H1 (cell line): Measurements from ENCODE around the gene STARD6. TPM values are rescaled to one million over a fixed set of nuclear protein-coding genes. Genes with fewer than 3 reads are reported as not detected.

Source experiments
- CTCF ChIA-PET: fragments of 300-600 bp; sonication (Branson Sonifier 250); formaldehyde crosslinking; loops from one replicate; lab custom pipeline; 2021; ENCODE audit not compliant: partially characterized antibody; lab: Charles Lee
- POLR2A ChIA-PET: fragments of 300-600 bp; sonication (Branson Sonifier 250); formaldehyde crosslinking; loops from one replicate; lab custom pipeline; 2021; ENCODE audit warnings: inconsistent platforms; ENCODE audit not compliant: partially characterized antibody; lab: Charles Lee
- DNase-seq, 2 experiments: peaks; one replicate each; pipeline versions ENCODE4 v3.0.0 to v3.0.0-alpha.2; 2010 to 2022; ENCODE audit warnings: low spot score in 2 of 2, low read depth in 1 of 2, mixed read lengths in 1 of 2
- FAIRE-seq: peaks from 2 replicates; lab custom pipeline; 2011; peaks lifted over from hg19 to GRCh38; lab: Jason Lieb, UNC
- H2AFZ ChIP-seq: 2 replicates; pipeline ENCODE4 v1.8.1; 2012; ENCODE audit warnings: low read length, inconsistent platforms
- H2AK5ac ChIP-seq: 2 replicates; pipeline ENCODE4 v1.6.1; 2013; ENCODE audit warnings: low read depth, low read length
- H2BK120ac ChIP-seq: replicated peaks from 2 replicates; pipeline ENCODE3; 2013; ENCODE audit warnings: low read depth, low read length, inconsistent platforms
- H2BK12ac ChIP-seq: 2 replicates; pipeline ENCODE4 v1.6.1; 2013; ENCODE audit warnings: low read depth, low read length
- H2BK15ac ChIP-seq: 2 replicates; pipeline ENCODE4 v1.6.1; 2013; ENCODE audit warnings: low read length
- H2BK20ac ChIP-seq: 2 replicates; pipeline ENCODE4 v1.6.1; 2013; ENCODE audit warnings: low read length
- H2BK5ac ChIP-seq: 2 replicates; pipeline ENCODE4 v1.6.1; 2013; ENCODE audit warnings: low read depth, low read length
- H3K14ac ChIP-seq: 2 replicates; pipeline ENCODE4 v1.6.1; 2013; ENCODE audit warnings: inconsistent platforms; ENCODE audit not compliant: insufficient read length
- H3K18ac ChIP-seq: 2 replicates; pipeline ENCODE4 v1.6.1; 2013; ENCODE audit warnings: low read length; ENCODE audit errors: extremely low read depth
- H3K23ac ChIP-seq: 2 replicates; pipeline ENCODE4 v1.6.1; 2013; ENCODE audit warnings: inconsistent platforms; ENCODE audit not compliant: insufficient read length
- H3K23me2 ChIP-seq: 2 replicates; pipeline ENCODE4 v1.6.1; 2013; ENCODE audit warnings: low read depth, low read length
- H3K27ac ChIP-seq: 2 replicates; pipeline ENCODE4 v1.6.1; 2011; ENCODE audit warnings: low read depth, low read length, inconsistent platforms
- H3K27me3 ChIP-seq, 4 experiments: replicated peaks in 1 of 4; 1 replicate in 1 of 4; 2 replicates in 3 of 4; pipeline versions ENCODE4 v1.6.1 to v1.8.1; 2011 to 2013; ENCODE audit warnings: low read length in 3 of 4, mild to moderate bottlenecking in 3 of 4, inconsistent platforms in 2 of 4, mixed read lengths in 2 of 4, moderate library complexity in 1 of 4; ENCODE audit not compliant: control insufficient read depth in 3 of 4, insufficient read depth in 3 of 4; ENCODE audit errors: extremely low read depth in 1 of 4
- H3K36me3 ChIP-seq, 4 experiments: 2 replicates each; pipeline versions ENCODE4 v1.6.1 to v1.8.1; 2011 to 2013; ENCODE audit warnings: mild to moderate bottlenecking in 4 of 4, low read length in 3 of 4, moderate library complexity in 2 of 4, control low read depth in 1 of 4, inconsistent platforms in 1 of 4; ENCODE audit not compliant: insufficient read depth in 4 of 4, control insufficient read depth in 2 of 4
- H3K4ac ChIP-seq: replicated peaks from 2 replicates; pipeline ENCODE3; 2013; ENCODE audit warnings: low read length, low read depth, mixed read lengths, inconsistent platforms; ENCODE audit not compliant: insufficient read length
- H3K4me1 ChIP-seq, 4 experiments: replicated peaks in 1 of 4; 1 replicate in 1 of 4; 2 replicates in 3 of 4; pipeline versions ENCODE4 v1.6.1 to v1.8.1; 2011 to 2013; ENCODE audit warnings: low read length in 3 of 4, inconsistent platforms in 2 of 4, mixed read lengths in 1 of 4; ENCODE audit not compliant: insufficient read depth in 4 of 4, control insufficient read depth in 3 of 4
- H3K4me2 ChIP-seq, 2 experiments: 2 replicates each; pipeline versions ENCODE4 v1.6.1 to v1.8.1; 2011 to 2013; ENCODE audit warnings: low read depth in 2 of 2, low read length in 2 of 2, control low read depth in 1 of 2, inconsistent platforms in 1 of 2, mild to moderate bottlenecking in 1 of 2; ENCODE audit not compliant: insufficient read depth in 1 of 2
- H3K4me3 ChIP-seq, 4 experiments: fragments of 200-600, 300-600 bp in 1 of 4; sonication (generic), shearing (Covaris generic), sonication (Bioruptor Twin) in 1 of 4; 2 replicates each; pipeline versions ENCODE4 v1.5.1 to v1.8.1; 2011 to 2016; ENCODE audit warnings: low read length in 4 of 4, low read depth in 3 of 4, control low read depth in 2 of 4, inconsistent platforms in 2 of 4, mild to moderate bottlenecking in 2 of 4, mixed read lengths in 1 of 4, moderate library complexity in 1 of 4; ENCODE audit not compliant: insufficient read depth in 2 of 4; ENCODE audit errors: extremely low read depth in 1 of 4
- H3K56ac ChIP-seq: replicated peaks from 2 replicates; pipeline ENCODE3; 2013; ENCODE audit warnings: low read depth, mild to moderate bottlenecking, mixed read lengths, low read length, inconsistent platforms; ENCODE audit not compliant: insufficient read length
- H3K79me1 ChIP-seq: 2 replicates; pipeline ENCODE4 v1.6.1; 2013; ENCODE audit warnings: low read depth, low read length, control low read depth
- H3K79me2 ChIP-seq, 2 experiments: 2 replicates each; pipeline versions ENCODE4 v1.6.1 to v1.8.1; 2012 to 2013; ENCODE audit warnings: low read length in 2 of 2, mild to moderate bottlenecking in 2 of 2, inconsistent platforms in 1 of 2; ENCODE audit not compliant: insufficient read depth in 2 of 2, control insufficient read depth in 1 of 2
- H3K9ac ChIP-seq, 4 experiments: replicated peaks in 1 of 4; 1 replicate in 1 of 4; 2 replicates in 3 of 4; pipeline versions ENCODE4 v1.6.1 to v1.8.1; 2011 to 2013; ENCODE audit warnings: low read depth in 3 of 4, low read length in 3 of 4, control low read depth in 2 of 4, mild to moderate bottlenecking in 2 of 4, moderate library complexity in 2 of 4, inconsistent platforms in 1 of 4; ENCODE audit errors: extremely low read depth in 1 of 4
- H3K9me3 ChIP-seq, 2 experiments: 2 replicates each; pipeline versions ENCODE4 v1.6.1 to v1.8.1; 2012 to 2013; ENCODE audit warnings: mild to moderate bottlenecking in 2 of 2, moderate library complexity in 2 of 2, control low read depth in 1 of 2, inconsistent platforms in 1 of 2, low read depth in 1 of 2, low read length in 1 of 2, mixed read lengths in 1 of 2; ENCODE audit not compliant: insufficient read depth in 2 of 2
- H4K20me1 ChIP-seq, 2 experiments: replicated peaks in 1 of 2; 2 replicates each; pipeline versions ENCODE3 to v1.8.1; 2011 to 2013; ENCODE audit warnings: inconsistent platforms in 2 of 2, low read length in 2 of 2, mild to moderate bottlenecking in 1 of 2; ENCODE audit not compliant: insufficient read depth in 2 of 2, control insufficient read depth in 1 of 2
- H4K5ac ChIP-seq: 2 replicates; pipeline ENCODE4 v1.6.1; 2013; ENCODE audit warnings: low read length, low read depth, mixed read lengths, inconsistent platforms; ENCODE audit not compliant: insufficient read length
- H4K8ac ChIP-seq: 2 replicates; pipeline ENCODE4 v1.8.0; 2013; ENCODE audit warnings: mild to moderate bottlenecking, moderate library complexity, low read length, inconsistent platforms; ENCODE audit not compliant: insufficient read depth; ENCODE audit errors: extremely low read depth
- H4K91ac ChIP-seq: replicated peaks from 2 replicates; pipeline ENCODE3; 2013; ENCODE audit warnings: low read length, mixed read lengths, inconsistent platforms; ENCODE audit not compliant: insufficient read length
- ASH2L ChIP-seq: fragments of 200-600, 300-600 bp; sonication (generic); IDR thresholded peaks from one replicate; pipeline ENCODE4 v1.7.1; 2017; ENCODE audit warnings: low read length
- BCL11A ChIP-seq, 2 experiments: IDR thresholded peaks; one replicate each; pipeline ENCODE4 v1.6.1; 2011; ENCODE audit warnings: low read depth in 2 of 2, low read length in 2 of 2, mild to moderate bottlenecking in 2 of 2
- CHD2 ChIP-seq: IDR thresholded peaks from 2 replicates; pipeline ENCODE4 v1.6.1; 2012; ENCODE audit warnings: low read length, improper control_type of control experiment
- GTF2F1 ChIP-seq: IDR thresholded peaks from 2 replicates; pipeline ENCODE4 v1.6.1; 2012; ENCODE audit warnings: low read depth, low read length, improper control_type of control experiment, borderline replicate concordance
- NRF1 ChIP-seq: IDR thresholded peaks from 2 replicates; pipeline ENCODE4 v1.6.1; 2011; ENCODE audit warnings: mild to moderate bottlenecking, low read depth, low read length, improper control_type of control experiment
- RAD21 ChIP-seq, 2 experiments: IDR thresholded peaks in 1 of 2; conservative IDR thresholded peaks in 1 of 2; 2 replicates each; pipeline ENCODE4 v1.6.1; 2011; ENCODE audit warnings: low read depth in 2 of 2, low read length in 2 of 2, improper control_type of control experiment in 1 of 2, inconsistent platforms in 1 of 2, mild to moderate bottlenecking in 1 of 2, moderate library complexity in 1 of 2
- RNF2 ChIP-seq: fragments of 200-900, 300-1000 bp; sonication (generic); IDR thresholded peaks from 2 replicates; pipeline ENCODE4 v1.7.1; 2016; ENCODE audit warnings: borderline replicate concordance, low read depth, mild to moderate bottlenecking, antibody characterized with exemption, low read length; ENCODE audit not compliant: poor library complexity, severe bottlenecking; ENCODE audit errors: missing control alignments
- SRF ChIP-seq: IDR thresholded peaks from 2 replicates; pipeline ENCODE4 v1.6.1; 2011; ENCODE audit warnings: mild to moderate bottlenecking, low read depth, low read length, moderate library complexity
- SUZ12 ChIP-seq: fragments of 200-600 bp; sonication (generic); IDR thresholded peaks from 2 replicates; pipeline ENCODE4 v1.6.1; 2012; ENCODE audit warnings: mild to moderate bottlenecking, inconsistent platforms, low read length, moderate library complexity, mixed read lengths
- ZNF274 ChIP-seq: IDR thresholded peaks from 2 replicates; pipeline ENCODE4 v1.7.0; 2012; ENCODE audit warnings: low read length, borderline replicate concordance; ENCODE audit errors: extremely low read depth
- WGBS, 2 experiments: shearing (Covaris generic) in 1 of 2; methylation state at CpG; one replicate each; pipeline versions ENCODE4 v1.1.6 to v1.1.7; 2013 to 2015; ENCODE audit warnings: low lambda C conversion rate in 2 of 2, mixed read lengths in 2 of 2, inconsistent platforms in 1 of 2, low coverage in 1 of 2, missing lambda C conversion rate in 1 of 2; ENCODE audit not compliant: insufficient replicate concordance in 2 of 2, insufficient coverage in 1 of 2, insufficient read length in 1 of 2; ENCODE audit errors: extremely low coverage in 1 of 2, missing lambda C conversion rate in 1 of 2; 5-methylcytosine and 5-hydroxymethylcytosine counted together
- polyA plus RNA-seq, 7 experiments: library from polyadenylated mRNA; depleted of rRNA in 3 of 7; stranded (reverse) in 5 of 7; unstranded in 2 of 7; fragments of >200 nt in 5 of 7; fragments of 200-250 nt in 2 of 7; gene quantifications; 1 replicate in 5 of 7; 2 replicates in 1 of 7; 4 replicates in 1 of 7; pipeline versions ENCODE4 v1.2.1 to v1.2.3, GENCODE V29; 2011 to 2013; ENCODE audit warnings: missing spikeins in 2 of 7, mixed read lengths in 2 of 7
- total RNA-seq: library from RNA; stranded (reverse); fragmentation: NEBNext Ultra II Directional; extraction: Animal tissue kit (Norgen Biotek cat#: 25700); gene quantifications from 2 replicates; pipeline ENCODE4 v1.2.1, GENCODE V29; 2021
- TF ChIP-seq, protein P1 (sequence below): IDR thresholded peaks from 2 replicates; pipeline ENCODE4 v1.6.1; 2012; ENCODE audit warnings: inconsistent platforms

STARD6 gene
- total and polyA plus RNA-seq, 2 of the 8 experiments (the other 6 are each of a cell fraction or from before 2014, with no cell fraction given): not detected

DNA sequence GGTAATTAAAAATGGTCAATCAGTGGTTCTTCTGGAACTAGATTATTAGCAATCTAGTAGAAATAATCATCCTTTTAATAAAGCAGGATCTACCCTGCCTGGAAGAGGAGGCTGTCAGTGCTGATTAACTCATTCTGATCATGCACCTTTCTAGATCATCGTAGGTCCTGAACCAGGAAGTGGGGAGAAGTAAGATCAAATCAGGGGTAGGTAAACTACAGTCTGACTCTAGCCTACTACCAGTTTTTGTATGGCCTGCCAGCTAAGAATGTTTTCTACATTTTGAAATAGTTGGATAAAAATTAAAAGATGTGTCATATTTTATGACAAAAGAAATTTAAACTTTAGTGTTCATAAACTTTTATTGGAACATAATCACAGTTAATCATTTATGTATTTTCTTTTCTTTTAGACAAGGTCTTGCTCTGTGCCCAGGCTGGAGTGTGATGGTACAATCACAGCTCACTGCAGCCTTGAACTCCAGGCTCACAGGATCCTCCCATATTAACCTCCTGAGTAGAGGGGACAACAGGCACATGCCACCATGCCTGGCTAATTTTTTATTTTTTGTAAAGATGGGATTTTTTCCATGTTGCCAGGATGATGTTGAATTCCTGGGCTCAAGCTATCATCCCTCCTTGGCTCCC is 36.1 kb upstream of the STARD6 start:
- peaks cover 0 to 4% (median 2%) of the 10 kb centered on the region in 4 experiments; a peak in 1 of 7 replicates for H3K4me1 ChIP-seq
- H3K79me2 ChIP-seq: no peaks in the 10 kb centered on the region
- no peaks in the 10 kb centered on the region for H3K36me3 ChIP-seq
- WGBS, 2 experiments: 89% methylated on average over 1 of the region's 1 CpG; no CpG with 5 or more reads in 1 of the 2 experiments
- no peak overlapping the region for H3K4me3 ChIP-seq
- no peak overlapping the region for H3K4me2 ChIP-seq
- no peak overlapping the region for H4K5ac ChIP-seq
- H3K4ac ChIP-seq: no peak overlapping the region
- H2BK5ac ChIP-seq: no peak overlapping the region
- H2BK15ac ChIP-seq: no peak overlapping the region
- no peaks in the 10 kb centered on the region; the same call in 1 of the 2 replicates for H3K23me2 ChIP-seq
- no peak overlapping the region for H3K27ac ChIP-seq
- H3K27me3 ChIP-seq: peaks cover 0 to 1% (median 0%) of the 10 kb centered on the region in 4 experiments; a peak in 1 of 7 replicates
- no peaks in the 10 kb centered on the region for H3K79me1 ChIP-seq
- ChIA-PET POLR2A (no interaction called here), CTCF (interaction anchor here (1.2 kb wide), 1 partner anchor 278 kb away, joined by 3 read pairs; no protein-coding TSS in a partner anchor)
- no peak overlapping the region for H3K56ac ChIP-seq
- no peak overlapping the region for H2BK120ac ChIP-seq
- no peak overlapping the region for H3K23ac ChIP-seq
- no peaks in the 10 kb centered on the region for H3K9me3 ChIP-seq
- no peak overlapping the region for H3K14ac ChIP-seq
- no peak overlapping the region for H2BK20ac ChIP-seq
- no peak overlapping the region for H2AK5ac ChIP-seq
- no peak overlapping the region for H2BK12ac ChIP-seq
- no peaks in the 10 kb centered on the region for H4K20me1 ChIP-seq
- DNase-seq (no peak), FAIRE-seq (no peak)
- H3K9ac ChIP-seq: no peak overlapping the region
- H2AFZ ChIP-seq: no peak overlapping the region
- H4K91ac ChIP-seq: no peak overlapping the region
- H4K8ac ChIP-seq: no peak overlapping the region
- H3K18ac ChIP-seq: no peak overlapping the region
- no peak for TF ChIP-seq RAD21 (IDR thresholded peaks at IDR 0.05 in 1 of 2, conservative IDR thresholded peaks at IDR 0.05 in 1 of 2; ENCODE audit: low read depth in 2 of 2, low read length in 2 of 2)
- TF ChIP-seq RNF2: no peak
- TF ChIP-seq, protein P1, sequence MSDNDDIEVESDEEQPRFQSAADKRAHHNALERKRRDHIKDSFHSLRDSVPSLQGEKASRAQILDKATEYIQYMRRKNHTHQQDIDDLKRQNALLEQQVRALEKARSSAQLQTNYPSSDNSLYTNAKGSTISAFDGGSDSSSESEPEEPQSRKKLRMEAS: no peak
- TF ChIP-seq NRF1: no peak
- no peak for TF ChIP-seq SRF
- TF ChIP-seq CHD2: no peak
- no peak for TF ChIP-seq ZNF274
- no peak for TF ChIP-seq GTF2F1
- TF ChIP-seq BCL11A (IDR thresholded peaks at IDR 0.05; ENCODE audit: low read depth in 2 of 2, low read length in 2 of 2): no peak
- no peak for TF ChIP-seq ASH2L
- no peak for TF ChIP-seq SUZ12
